ENCODE measurements around the gene ANAPC13.

GRCh38 chr3:134504132-134504531 lies 18.3 kb upstream of the ANAPC13 start:
- TF ChIP-seq POLR2A (IDR thresholded peaks at IDR 0.05): no peak
- TF ChIP-seq, protein P1, sequence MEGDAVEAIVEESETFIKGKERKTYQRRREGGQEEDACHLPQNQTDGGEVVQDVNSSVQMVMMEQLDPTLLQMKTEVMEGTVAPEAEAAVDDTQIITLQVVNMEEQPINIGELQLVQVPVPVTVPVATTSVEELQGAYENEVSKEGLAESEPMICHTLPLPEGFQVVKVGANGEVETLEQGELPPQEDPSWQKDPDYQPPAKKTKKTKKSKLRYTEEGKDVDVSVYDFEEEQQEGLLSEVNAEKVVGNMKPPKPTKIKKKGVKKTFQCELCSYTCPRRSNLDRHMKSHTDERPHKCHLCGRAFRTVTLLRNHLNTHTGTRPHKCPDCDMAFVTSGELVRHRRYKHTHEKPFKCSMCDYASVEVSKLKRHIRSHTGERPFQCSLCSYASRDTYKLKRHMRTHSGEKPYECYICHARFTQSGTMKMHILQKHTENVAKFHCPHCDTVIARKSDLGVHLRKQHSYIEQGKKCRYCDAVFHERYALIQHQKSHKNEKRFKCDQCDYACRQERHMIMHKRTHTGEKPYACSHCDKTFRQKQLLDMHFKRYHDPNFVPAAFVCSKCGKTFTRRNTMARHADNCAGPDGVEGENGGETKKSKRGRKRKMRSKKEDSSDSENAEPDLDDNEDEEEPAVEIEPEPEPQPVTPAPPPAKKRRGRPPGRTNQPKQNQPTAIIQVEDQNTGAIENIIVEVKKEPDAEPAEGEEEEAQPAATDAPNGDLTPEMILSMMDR (IDR thresholded peaks at IDR 0.05): no peak
- TF ChIP-seq EP300 (IDR thresholded peaks at IDR 0.05): no peak

All from ovary (tissue), 3 donors.